ENCODE measurements around the gene ADAMTSL3.

ADAMTSL3 gene

DNA sequence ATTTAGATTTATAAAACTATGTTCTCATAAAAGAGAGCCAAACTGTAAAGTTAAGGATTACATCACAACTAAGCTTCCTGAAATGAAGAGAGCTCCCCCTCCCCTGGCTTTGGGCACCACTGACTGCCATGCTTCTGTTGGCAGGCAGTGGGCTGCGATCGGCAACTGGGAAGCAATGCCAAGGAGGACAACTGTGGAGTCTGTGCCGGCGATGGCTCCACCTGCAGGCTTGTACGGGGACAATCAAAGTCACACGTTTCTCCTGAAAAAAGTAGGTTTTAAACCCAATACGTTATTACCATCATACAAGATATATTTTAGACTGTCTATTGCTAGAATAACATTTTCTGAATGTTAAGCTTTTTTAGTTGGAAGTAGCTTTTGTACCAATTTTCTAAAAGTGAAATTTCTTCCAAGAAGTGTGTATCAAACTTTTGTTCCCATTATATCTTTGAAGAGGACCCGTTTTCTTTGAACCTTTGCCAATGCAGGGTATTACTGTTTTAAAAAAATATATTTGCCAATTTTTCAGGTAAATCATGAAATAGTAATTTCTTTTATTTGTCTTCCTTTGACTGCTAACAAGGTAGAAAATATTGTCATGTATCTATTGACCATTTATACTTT lies 184.1 kb downstream of the ADAMTSL3 start:
- TF ChIP-seq, protein P1, sequence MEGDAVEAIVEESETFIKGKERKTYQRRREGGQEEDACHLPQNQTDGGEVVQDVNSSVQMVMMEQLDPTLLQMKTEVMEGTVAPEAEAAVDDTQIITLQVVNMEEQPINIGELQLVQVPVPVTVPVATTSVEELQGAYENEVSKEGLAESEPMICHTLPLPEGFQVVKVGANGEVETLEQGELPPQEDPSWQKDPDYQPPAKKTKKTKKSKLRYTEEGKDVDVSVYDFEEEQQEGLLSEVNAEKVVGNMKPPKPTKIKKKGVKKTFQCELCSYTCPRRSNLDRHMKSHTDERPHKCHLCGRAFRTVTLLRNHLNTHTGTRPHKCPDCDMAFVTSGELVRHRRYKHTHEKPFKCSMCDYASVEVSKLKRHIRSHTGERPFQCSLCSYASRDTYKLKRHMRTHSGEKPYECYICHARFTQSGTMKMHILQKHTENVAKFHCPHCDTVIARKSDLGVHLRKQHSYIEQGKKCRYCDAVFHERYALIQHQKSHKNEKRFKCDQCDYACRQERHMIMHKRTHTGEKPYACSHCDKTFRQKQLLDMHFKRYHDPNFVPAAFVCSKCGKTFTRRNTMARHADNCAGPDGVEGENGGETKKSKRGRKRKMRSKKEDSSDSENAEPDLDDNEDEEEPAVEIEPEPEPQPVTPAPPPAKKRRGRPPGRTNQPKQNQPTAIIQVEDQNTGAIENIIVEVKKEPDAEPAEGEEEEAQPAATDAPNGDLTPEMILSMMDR (IDR thresholded peaks at IDR 0.05; ENCODE audit: borderline replicate concordance, control extremely low read depth, extremely low read depth, insufficient read depth, missing control alignments) = peak; percentile 35
- in situ Hi-C loops (cut with MboI; ENCODE audit: low sequenced_read_pairs, unreplicated experiment) = no loop called here
- peak; percentile 13 for DNase-seq (ENCODE audit: low spot score)

DNA sequence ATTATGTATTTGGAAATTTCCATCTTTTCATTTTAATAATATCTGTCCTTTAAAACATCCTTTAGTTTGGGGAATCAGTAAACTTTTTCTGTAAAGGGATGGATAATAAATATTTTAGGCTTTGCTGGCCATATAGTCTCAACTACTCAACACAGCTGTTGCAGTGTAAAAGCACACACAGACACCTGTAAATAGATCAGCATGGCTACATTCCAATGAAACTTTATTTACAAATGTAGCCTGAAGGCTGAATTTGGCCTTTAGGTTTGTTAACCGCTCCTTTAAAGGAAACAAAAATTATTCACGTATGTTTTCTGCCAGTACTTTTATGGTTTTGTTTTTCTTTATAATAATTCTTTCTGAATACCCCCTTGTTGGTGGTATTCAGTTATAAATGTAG lies 184.8 kb downstream of the ADAMTSL3 start:
- in situ Hi-C loops (cut with MboI; ENCODE audit: low sequenced_read_pairs, unreplicated experiment) = no loop called here

DNA sequence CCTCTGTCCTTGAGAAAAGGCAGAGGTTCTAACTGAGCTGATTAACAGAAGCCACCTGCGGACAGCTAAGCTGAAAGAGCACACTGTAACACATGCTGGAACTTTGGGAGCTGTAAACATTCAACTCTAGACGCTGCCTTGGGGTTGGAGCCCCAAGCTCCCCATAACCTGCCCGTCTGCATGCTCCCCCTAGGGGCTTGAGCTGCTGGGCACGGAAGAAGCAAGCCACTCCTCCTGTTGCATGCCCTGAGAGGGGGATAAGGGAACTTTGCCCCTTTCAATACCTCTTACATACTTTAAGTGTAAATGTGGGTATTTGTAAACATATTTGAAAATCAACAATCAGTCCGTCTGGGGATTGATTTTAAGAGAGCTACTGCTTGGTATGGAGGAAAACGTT lies 188.4 kb downstream of the ADAMTSL3 start:
- TF ChIP-seq, protein P1 (IDR thresholded peaks at IDR 0.05; ENCODE audit: borderline replicate concordance, control extremely low read depth, extremely low read depth, insufficient read depth, missing control alignments) = no peak
- in situ Hi-C loops (cut with MboI; ENCODE audit: low sequenced_read_pairs, unreplicated experiment) = no loop called here
- no peak for DNase-seq (ENCODE audit: low spot score)

More for the DNA sequence above, 184.8 kb downstream of the ADAMTSL3 start:
- DNase-seq (ENCODE audit: low spot score) = no peak
- TF ChIP-seq, protein P1 (IDR thresholded peaks at IDR 0.05; ENCODE audit: borderline replicate concordance, control extremely low read depth, extremely low read depth, insufficient read depth, missing control alignments) = no peak

DNA sequence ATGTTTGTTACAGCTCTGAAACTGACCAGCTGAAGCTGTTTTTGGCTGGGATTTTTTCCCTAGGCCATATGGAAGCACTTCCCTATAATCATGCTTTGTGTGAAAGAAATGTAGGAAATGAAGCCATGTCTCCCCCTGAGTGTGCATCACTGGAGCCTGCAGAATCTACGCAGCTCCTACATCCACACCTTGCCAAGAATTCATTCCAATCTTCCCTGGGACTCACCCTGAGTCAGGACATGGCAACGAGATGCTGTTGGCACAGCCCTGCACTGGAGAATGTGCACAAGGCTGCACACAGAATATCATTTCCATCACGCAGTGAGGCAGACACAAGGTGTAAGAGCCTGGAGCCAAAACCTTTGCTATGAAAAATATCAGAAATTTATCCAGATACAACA lies 189.5 kb downstream of the ADAMTSL3 start:
- in situ Hi-C loops (cut with MboI; ENCODE audit: low sequenced_read_pairs, unreplicated experiment) = no loop called here
- TF ChIP-seq, protein P1 (IDR thresholded peaks at IDR 0.05; ENCODE audit: borderline replicate concordance, control extremely low read depth, extremely low read depth, insufficient read depth, missing control alignments) = no peak
- no peak for DNase-seq (ENCODE audit: low spot score)

DNA sequence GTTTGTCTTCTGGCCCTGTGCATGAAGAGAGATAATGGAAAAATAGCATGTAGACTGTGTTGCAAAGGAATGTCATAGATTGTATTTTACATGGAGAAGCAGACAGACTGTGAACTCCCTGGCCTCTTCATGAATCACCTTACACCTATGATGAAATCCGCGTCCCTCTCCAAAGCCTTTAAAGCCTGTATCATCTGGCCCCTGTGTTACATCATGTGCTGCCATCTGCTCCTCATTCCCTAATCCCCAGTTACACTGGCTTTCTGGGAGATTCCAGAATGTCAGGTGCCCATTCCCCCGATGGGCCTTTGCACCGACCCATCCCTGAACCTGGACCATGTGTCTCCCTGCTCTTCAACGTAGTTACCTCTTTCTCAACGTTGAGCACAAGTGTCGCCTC lies 190.8 kb downstream of the ADAMTSL3 start:
- in situ Hi-C loops (cut with MboI; ENCODE audit: low sequenced_read_pairs, unreplicated experiment) = no loop called here
- TF ChIP-seq, protein P1 (IDR thresholded peaks at IDR 0.05; ENCODE audit: borderline replicate concordance, control extremely low read depth, extremely low read depth, insufficient read depth, missing control alignments) = no peak
- DNase-seq (ENCODE audit: low spot score) = no peak

DNA sequence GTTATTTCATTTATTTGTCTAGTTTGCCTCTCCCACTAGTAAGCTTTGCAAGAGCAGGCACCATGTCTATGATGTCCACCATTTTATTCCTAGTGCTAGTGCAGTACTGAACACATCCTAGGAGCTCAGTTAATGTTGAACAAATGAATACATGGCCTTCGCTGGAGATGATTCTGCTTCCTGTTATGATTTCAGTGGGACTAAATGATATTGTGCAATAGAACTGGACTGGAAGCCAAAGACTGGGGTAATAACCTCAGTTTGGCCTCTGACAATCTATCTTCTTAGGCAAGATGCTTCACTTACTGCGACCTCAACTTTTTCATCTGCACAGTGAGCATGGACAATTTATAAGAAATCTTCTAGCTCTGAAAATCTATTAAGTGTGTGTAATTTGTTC lies 191.3 kb downstream of the ADAMTSL3 start:
- no peak for DNase-seq (ENCODE audit: low spot score)
- TF ChIP-seq, protein P1 (IDR thresholded peaks at IDR 0.05; ENCODE audit: borderline replicate concordance, control extremely low read depth, extremely low read depth, insufficient read depth, missing control alignments) = no peak
- in situ Hi-C loops (cut with MboI; ENCODE audit: low sequenced_read_pairs, unreplicated experiment) = no loop called here

All from GM13976 (cell line).